Activated CD8-positive, alpha-beta memory T cell treated with anti-CD3 and anti-CD28 coated beads, Interleukin-2, amount 10 ng/mL, durations not matched to agents 7 days and 5 days (primary cell): ENCODE measurements around the gene PCSK6. TPM values are rescaled to one million over a fixed set of nuclear protein-coding genes. Genes with fewer than 3 reads are reported as not detected.

Experiments used
- ATAC-seq: fragments of 150-1000 bp; cut with Tn5 transposase; one replicate; pipeline ENCODE4 v1.10.0; 2021; ENCODE audit warnings: moderate library complexity
- CTCF ChIA-PET: fragments of 350-600 bp; sonication (Branson Sonifier 250); formaldehyde crosslinking; loops from one replicate; lab custom pipeline; 2021; ENCODE audit warnings: antibody characterized with exemption; lab: Charles Lee
- DNase-seq: peaks from one replicate; pipeline ENCODE4 v3.0.0-alpha.2; 2020
- H3K27ac Mint-ChIP-seq: one replicate; pipeline ENCODE4 v1.8.0; 2021; ENCODE audit warnings: mild to moderate bottlenecking, mixed read lengths
- H3K27me3 Mint-ChIP-seq: one replicate; pipeline ENCODE4 v1.8.0; 2021; ENCODE audit warnings: mixed read lengths
- H3K36me3 Mint-ChIP-seq: one replicate; pipeline ENCODE4 v1.8.0; 2021; ENCODE audit warnings: mild to moderate bottlenecking, mixed read lengths
- H3K4me1 Mint-ChIP-seq: one replicate; pipeline ENCODE4 v1.8.0; 2021; ENCODE audit warnings: mixed read lengths
- H3K4me3 Mint-ChIP-seq: one replicate; pipeline ENCODE4 v1.8.0; 2021; ENCODE audit warnings: mild to moderate bottlenecking, moderate library complexity, mixed read lengths
- H3K9me3 Mint-ChIP-seq: one replicate; pipeline ENCODE4 v1.8.0; 2022; ENCODE audit warnings: low read depth, mixed read lengths
- total RNA-seq, 2 experiments: library from RNA; stranded (reverse); gene quantifications; one replicate each; pipeline ENCODE4 v1.2.3, GENCODE V29; 2021

Gene PCSK6
- total RNA-seq, 2 experiments from 2014 or later = 0.44 to 1.5 TPM

DNA sequence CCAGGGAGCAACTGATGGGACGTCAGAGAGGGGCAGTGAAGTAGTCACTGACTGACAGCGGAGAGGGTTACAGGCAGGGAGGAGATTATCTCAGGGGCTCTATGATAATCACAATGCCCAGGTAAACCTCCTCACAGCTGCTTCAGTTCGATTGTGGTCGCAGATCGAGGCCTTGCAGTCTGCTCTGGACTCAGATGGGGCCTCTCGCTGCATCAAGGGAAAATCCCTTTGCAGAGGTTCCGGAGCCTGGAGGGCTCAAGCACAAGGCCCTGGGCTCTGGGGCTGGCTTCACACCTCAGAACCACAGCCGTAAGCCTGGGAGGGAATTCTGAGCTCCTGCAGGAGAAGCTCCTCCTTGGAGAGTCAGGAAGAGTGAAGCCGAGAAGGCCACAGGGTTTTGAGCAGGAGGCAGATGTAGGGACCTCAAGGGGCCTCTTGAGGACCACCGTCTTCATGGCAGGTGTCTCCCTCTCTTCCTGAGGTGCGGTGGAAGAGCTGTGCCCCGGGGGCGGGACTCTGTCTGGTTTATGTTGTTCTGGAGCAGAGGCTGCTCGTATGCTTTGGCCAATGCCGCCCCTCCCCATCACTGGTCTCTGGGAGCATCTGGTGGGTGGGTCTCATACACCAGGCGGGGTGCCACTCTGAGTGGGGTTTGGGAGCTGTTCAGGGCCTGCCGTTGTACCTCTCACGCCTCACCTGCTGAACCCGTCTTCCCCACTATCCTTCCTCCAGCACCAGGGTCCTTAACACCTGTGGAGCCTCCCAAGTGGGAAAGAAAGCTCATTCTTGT is 175.0 kb downstream of the PCSK6 start:
- H3K4me3 Mint-ChIP-seq = no peak overlapping the region
- CTCF ChIA-PET = interaction anchor here (1.0 kb wide), 2 partner anchors 19 to 27 kb away, joined by 3 read pairs; no protein-coding TSS in a partner anchor
- H3K4me1 Mint-ChIP-seq = peaks cover 2% of the 10 kb centered on the region
- DNase-seq = no peak
- H3K9me3 Mint-ChIP-seq = no peaks in the 10 kb centered on the region
- no peak overlapping the region for H3K27ac Mint-ChIP-seq
- ATAC-seq = no peak
- H3K36me3 Mint-ChIP-seq = no peaks in the 10 kb centered on the region
- H3K27me3 Mint-ChIP-seq = peaks cover 6% of the 10 kb centered on the region

DNA sequence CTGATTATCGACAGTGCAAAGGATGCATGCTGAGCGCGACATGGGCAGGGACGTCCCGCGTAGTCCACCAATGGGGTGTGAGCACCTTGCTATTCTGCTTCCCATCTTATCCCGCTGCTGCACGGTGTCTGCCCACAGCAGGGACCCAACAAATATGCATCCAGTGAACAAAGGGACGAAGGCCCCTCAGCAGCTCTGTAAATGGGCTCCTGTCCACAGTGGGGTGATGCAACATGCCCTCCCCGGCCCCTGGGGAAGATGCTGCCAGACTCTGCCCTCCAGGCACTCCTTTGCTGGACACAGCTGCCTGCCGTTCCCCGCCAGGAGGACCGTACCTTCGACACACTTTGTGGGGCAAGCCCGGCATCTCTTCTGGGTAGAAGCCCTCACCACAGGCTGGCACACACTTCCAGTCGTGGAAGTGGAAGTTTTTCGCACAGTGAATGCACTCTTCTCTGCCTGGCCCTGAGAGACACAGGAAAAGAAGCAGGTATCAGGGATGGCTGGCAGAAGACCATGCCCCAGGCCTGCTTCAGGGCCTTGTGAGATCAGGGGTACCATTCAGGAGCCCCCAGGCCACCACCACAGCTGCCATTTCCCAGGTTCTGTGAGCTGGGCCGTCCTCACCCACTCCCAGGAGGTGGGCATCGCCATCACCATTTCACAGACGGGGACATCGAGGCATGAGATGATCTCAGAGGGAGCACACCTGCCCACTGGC is 176.3 kb downstream of the PCSK6 start:
- CTCF ChIA-PET = interaction anchor here (1.0 kb wide), 1 partner anchor 25 kb away, joined by 3 read pairs; no protein-coding TSS in a partner anchor
- Mint-ChIP-seq H3K36me3 (no peaks in the 10 kb centered on the region), H3K9me3 (no peaks in the 10 kb centered on the region), H3K27me3 (peaks cover 2% of the 10 kb centered on the region), H3K4me1 (no peaks in the 10 kb centered on the region), H3K27ac (no peak overlapping the region), H3K4me3 (no peak overlapping the region)
- DNase-seq (no peak), ATAC-seq (no peak)

DNA sequence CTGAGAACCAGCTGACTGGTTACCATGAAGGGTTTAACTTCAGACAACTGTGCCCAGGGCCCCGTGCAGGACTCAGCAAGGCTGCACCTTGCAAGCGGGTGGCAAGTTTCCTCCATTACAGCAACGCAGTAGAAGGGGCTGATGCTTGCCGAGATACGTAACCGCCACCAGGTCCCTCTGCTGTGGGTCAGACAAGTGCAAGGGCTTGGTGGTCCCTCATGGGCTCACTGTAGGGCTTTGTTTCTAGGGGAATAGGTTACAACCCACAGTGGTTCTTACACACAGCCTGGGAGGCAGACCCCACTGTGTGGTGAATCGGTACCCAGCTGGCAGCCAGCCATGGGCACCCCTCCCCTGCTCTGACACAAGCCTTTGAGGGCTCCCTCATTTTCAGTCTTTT is 179.0 kb downstream of the PCSK6 start:
- no peaks in the 10 kb centered on the region for H3K36me3 Mint-ChIP-seq
- CTCF ChIA-PET = interaction anchor here (0.8 to 1.3 kb wide), 2 partner anchors 10 to 14 kb away, joined by 3 to 4 read pairs; no protein-coding TSS in a partner anchor
- H3K27ac Mint-ChIP-seq = no peak overlapping the region
- no peaks in the 10 kb centered on the region for H3K9me3 Mint-ChIP-seq
- H3K27me3 Mint-ChIP-seq = peaks cover under 1% of the 10 kb centered on the region
- DNase-seq = no peak
- no peaks in the 10 kb centered on the region for H3K4me1 Mint-ChIP-seq
- ATAC-seq = no peak
- no peak overlapping the region for H3K4me3 Mint-ChIP-seq

DNA sequence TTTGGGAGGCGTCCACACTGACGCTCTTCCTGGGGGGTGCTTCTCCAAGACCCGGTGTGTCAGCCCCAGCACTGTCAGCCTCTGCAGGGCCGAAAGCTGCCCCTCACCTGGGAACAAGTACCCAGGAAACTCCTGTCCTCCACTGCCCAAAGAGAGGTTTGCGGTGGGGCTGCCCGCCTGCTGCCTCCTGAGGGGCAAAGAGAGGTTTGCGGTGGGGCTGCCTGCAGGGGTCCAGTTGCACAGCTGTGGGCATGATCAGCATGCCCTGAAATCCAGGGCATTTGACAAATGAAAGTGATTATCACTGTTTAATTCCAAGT is 179.4 kb downstream of the PCSK6 start:
- no peak overlapping the region for H3K27ac Mint-ChIP-seq
- no peak for DNase-seq
- no peaks in the 10 kb centered on the region for H3K4me1 Mint-ChIP-seq
- H3K4me3 Mint-ChIP-seq = no peak overlapping the region
- CTCF ChIA-PET = interaction anchor here (0.8 to 1.3 kb wide), 2 partner anchors 11 to 14 kb away, joined by 3 to 4 read pairs; no protein-coding TSS in a partner anchor
- H3K27me3 Mint-ChIP-seq = no peaks in the 10 kb centered on the region
- no peaks in the 10 kb centered on the region for H3K9me3 Mint-ChIP-seq
- no peaks in the 10 kb centered on the region for H3K36me3 Mint-ChIP-seq
- no peak for ATAC-seq

DNA sequence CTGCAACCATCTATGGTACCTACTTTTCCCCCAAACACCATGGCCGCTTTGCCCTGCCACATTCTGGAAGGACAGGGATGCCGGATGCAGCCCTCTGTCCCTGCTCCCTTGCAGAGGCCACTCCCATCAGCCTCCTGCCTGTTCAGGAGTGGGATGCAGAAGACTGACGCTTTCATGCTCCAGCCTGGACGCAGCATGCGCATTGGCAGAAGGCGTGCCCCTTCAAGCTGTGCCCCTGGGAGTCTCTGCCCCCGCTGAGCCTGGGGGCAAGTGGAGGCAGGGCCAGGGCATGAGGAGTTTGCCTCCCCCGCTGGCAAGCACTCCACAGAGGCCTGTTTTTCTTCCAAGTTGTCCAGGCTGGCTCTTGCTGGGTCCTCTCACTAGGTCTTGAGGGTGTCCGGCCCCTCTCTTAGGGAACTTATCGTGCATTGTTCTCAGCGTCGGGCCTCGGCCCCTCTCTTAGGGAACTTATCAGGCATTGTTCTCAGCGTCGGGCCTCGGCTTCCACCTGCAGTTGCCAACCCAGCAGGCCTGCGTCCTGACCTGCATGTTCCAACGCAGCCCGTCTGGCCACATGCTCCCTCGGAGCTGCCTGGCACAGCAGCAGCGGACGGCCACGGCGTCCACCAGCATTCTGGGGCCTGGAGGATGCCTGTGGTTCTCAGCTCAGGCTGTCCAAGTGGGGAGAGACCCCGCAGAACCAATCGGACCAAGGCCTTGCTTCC is 179.9 kb downstream of the PCSK6 start:
- Mint-ChIP-seq H3K27me3 (no peaks in the 10 kb centered on the region), H3K4me3 (no peak overlapping the region), H3K4me1 (no peaks in the 10 kb centered on the region), H3K27ac (no peak overlapping the region), H3K9me3 (no peaks in the 10 kb centered on the region), H3K36me3 (no peaks in the 10 kb centered on the region)
- ATAC-seq (no peak), DNase-seq (no peak)
- CTCF ChIA-PET = interaction anchor here (0.8 to 1.3 kb wide), 2 partner anchors 11 to 13 kb away, joined by 3 to 4 read pairs; no protein-coding TSS in a partner anchor

DNA sequence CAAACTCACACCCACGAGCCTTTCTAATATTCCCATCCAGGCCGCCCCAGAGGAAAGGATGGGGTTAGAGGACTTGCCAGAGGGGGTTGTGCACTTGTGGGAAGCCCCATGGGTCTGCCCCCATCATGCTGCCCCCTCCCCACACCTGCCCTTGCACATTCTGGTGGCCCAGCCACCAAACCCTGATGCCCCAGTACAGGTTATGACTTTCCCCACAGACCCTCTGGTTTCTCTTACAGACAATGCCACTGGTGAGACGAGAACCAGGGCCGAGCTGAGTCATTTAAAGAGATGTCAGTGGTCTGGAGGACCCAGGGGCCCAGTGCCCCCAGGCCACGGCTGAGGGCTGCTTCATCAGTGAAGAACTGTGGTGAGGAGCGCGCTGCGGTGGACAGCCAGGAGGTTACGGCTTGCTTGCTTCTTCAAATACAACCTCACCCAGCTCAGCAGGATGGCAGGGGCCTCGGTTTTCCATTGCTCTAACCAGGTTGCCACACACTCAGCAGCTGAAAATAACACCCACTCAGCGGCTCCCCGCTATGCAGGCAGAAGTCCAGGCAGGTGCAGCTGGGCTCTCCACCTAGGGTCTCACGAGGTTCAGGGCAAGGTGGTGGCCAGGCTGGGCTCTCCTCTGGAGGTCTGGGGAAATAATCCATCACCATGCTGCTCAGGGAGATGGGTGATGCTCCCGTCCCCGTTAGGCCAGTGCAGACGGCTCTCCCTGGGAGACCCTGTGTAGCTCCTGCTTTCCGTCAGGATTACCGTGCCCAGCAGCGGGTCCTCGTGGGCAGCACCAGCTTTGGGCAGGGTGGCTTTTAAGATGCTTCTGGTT is 180.7 kb downstream of the PCSK6 start:
- ATAC-seq (peak; percentile 27), DNase-seq (no peak)
- Mint-ChIP-seq H3K4me1 (no peaks in the 10 kb centered on the region), H3K4me3 (no peak overlapping the region), H3K27ac (no peak overlapping the region), H3K27me3 (no peaks in the 10 kb centered on the region), H3K9me3 (no peaks in the 10 kb centered on the region), H3K36me3 (no peaks in the 10 kb centered on the region)
- CTCF ChIA-PET = interaction anchor here (2.2 kb wide), 1 partner anchor 12 kb away, joined by 5 read pairs; no protein-coding TSS in a partner anchor

DNA sequence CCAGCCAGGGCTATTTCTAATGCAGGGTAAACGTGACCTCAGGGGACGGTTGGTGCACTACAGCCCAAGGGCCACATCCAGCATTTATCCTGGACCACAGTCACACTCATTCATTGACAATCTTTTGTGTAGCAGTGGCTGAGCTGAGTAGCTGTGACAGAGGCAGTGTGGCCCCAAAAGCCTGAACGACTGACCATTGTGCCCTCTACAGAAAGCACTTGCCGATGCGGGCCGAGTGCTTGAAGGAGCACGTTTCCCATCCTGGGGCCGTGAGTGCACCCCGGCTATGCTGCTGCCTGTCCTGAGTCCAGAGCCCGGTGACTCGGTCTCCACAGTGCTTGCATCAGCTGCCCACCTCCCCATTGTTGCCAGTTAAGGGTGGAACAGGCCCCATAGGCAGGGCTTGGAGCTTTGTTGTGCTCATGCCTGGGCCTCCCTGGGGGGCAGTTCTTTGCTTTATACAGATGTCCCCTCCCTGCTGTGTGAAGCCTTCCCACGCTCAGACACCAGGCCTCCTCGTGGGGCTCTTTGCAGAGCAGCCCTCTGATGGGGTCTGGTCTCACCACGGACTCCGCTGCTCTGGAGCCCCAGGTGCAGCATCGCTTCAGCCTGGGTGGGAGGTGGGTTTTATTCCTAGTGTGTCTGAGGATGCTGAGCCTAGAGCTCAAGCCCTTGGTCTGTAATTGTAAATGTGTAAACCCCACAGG is 181.5 kb downstream of the PCSK6 start:
- no peak for ATAC-seq
- Mint-ChIP-seq H3K4me3 (no peak overlapping the region), H3K9me3 (no peaks in the 10 kb centered on the region), H3K36me3 (no peaks in the 10 kb centered on the region), H3K27ac (no peak overlapping the region), H3K4me1 (no peaks in the 10 kb centered on the region), H3K27me3 (no peaks in the 10 kb centered on the region)
- CTCF ChIA-PET = interaction anchor here (2.2 kb wide), 1 partner anchor 13 kb away, joined by 5 read pairs; no protein-coding TSS in a partner anchor
- no peak for DNase-seq

DNA sequence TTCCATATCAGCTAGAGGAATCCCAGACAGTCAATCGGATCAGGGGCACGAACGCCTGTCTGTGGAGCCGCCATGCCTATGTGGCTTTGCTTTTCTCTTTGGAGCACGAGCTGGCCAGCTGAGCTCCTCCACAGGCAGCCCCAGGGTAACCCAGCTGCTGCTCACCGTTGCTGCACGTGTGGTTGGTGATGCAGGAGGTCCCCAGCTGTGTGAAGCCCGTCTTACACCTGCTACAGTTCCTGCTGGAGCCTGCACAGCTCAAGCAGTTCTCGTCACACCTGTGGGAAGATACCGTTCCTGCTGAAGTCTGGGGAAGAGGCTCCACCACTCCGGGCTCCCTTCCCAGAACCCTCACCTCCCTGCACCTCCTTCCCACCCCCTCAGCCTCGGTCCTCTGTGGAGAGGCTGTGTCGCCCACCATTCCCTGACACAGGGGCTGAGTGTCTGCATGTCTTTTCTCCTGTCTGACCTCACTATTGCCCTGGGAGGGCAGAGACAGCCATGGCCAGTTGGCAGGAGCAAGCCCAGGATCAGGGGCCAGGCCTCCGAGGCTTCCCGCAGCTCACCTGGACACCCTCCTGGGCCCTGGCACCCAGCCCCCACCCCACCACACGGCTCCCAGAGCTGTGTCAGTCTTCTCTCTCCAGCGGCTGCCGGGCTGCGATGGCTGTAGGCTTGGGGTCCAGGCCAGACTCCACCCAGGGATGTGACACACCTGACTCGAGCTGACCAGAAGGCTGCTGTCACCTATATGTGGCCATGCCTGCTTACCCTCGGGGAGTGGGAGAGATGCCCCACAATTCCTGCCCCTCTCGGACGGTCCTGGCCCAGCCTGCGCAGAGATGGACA is 182.2 kb downstream of the PCSK6 start:
- Mint-ChIP-seq H3K9me3 (no peaks in the 10 kb centered on the region), H3K27me3 (no peaks in the 10 kb centered on the region), H3K4me1 (no peaks in the 10 kb centered on the region), H3K4me3 (no peak overlapping the region), H3K36me3 (no peaks in the 10 kb centered on the region), H3K27ac (no peak overlapping the region)
- ATAC-seq (no peak), DNase-seq (no peak)
- CTCF ChIA-PET = interaction anchor here (0.9 to 2.2 kb wide), 3 partner anchors 14 to 195 kb away, joined by 3 to 5 read pairs (median 4); no protein-coding TSS in a partner anchor

DNA sequence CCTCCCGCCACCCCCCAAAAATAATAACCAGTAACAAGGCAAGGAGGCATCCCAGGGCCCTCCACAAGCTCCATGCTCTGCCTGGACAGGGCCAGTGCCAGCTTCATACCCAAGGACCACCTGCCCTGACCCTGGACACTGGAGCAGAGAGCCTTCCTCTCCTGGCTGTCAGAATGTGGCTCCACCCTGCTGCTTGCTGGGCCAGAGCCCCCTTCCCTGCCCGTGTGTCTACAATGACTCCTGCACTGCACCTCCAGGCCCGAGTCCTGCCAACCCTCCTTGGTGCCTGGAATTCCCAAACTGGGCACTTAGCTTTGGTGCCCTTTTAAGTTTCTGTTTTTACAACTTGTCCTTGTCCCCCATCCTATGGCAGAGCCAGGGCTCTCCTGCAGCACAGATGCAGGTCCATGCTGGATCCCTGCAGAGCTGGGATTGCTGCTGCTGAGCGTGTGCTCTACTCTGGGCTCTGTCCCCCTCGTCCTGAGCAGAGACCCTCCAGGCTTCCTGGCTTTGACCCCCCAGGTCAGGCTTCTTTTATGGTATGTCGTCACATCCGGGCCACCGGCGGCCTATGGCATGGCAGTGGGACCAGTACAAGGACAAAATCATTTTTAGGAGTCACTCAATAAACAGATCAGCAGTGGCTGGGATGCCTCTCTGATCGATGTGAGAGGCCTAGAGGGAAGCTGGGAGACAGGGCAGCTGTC is 183.0 kb downstream of the PCSK6 start:
- no peaks in the 10 kb centered on the region for H3K4me1 Mint-ChIP-seq
- H3K9me3 Mint-ChIP-seq = no peaks in the 10 kb centered on the region
- ATAC-seq = no peak
- DNase-seq = no peak
- CTCF ChIA-PET = interaction anchor here (0.9 to 2.1 kb wide), 3 partner anchors 14 to 195 kb away, joined by 3 to 9 read pairs (median 4); no protein-coding TSS in a partner anchor
- H3K4me3 Mint-ChIP-seq = no peak overlapping the region
- no peaks in the 10 kb centered on the region for H3K36me3 Mint-ChIP-seq
- H3K27ac Mint-ChIP-seq = peak overlapping the region; percentile 49
- no peaks in the 10 kb centered on the region for H3K27me3 Mint-ChIP-seq

DNA sequence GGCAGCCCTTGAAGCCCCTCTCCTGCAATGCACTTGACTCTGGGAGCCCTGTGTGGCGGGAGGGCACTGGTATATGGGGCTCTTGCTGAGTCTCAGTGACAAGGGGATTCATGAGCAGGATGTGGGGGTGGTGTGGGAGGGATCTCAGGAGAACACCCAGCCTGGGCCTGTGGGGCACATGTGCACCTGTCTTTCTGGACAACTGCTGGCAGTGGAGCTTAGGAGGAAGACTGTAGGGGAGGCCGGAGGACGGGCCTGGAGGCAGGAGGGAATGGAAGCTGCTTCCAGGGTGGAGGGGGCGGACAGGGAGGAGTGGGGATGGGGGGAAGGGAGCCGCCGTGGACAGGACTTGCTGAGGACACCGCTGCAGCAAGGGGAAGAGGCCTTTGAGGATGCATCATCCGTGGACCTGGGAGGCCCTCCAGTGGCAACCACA is 183.7 kb downstream of the PCSK6 start:
- Mint-ChIP-seq H3K4me1 (no peaks in the 10 kb centered on the region), H3K27me3 (no peaks in the 10 kb centered on the region), H3K36me3 (no peaks in the 10 kb centered on the region), H3K9me3 (no peaks in the 10 kb centered on the region), H3K27ac (no peak overlapping the region), H3K4me3 (no peak overlapping the region)
- no peak for ATAC-seq
- CTCF ChIA-PET = interaction anchor here (0.9 to 2.1 kb wide), 3 partner anchors 14 to 196 kb away, joined by 3 to 9 read pairs (median 3); no protein-coding TSS in a partner anchor
- DNase-seq = no peak

DNA sequence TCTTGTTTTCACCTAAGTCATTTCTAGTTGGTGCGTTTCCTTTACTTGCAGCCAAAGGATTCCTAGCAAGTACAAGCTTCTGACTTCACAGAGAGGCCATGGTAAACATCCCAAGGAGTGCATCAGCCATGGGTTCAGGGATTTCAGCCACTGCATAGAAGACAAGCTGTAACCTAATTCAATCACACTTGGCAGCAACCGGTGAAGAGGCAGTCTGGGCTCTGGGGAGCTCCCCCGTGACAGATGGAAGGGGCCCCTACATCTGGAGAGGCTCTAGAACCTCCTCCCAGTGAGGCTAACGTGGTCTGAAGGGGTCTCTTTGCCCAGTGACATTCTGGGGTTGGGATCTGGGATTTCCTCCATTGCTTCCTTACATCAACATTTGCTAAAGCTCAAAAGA is 186.1 kb downstream of the PCSK6 start:
- no peak overlapping the region for H3K27ac Mint-ChIP-seq
- ATAC-seq = no peak
- no peaks in the 10 kb centered on the region for H3K4me1 Mint-ChIP-seq
- CTCF ChIA-PET = interaction anchor here (1.0 to 7.4 kb wide), 6 partner anchors 9 to 339 kb away, joined by 3 to 40 read pairs (median 4); partner anchors contain the start of gene SNRPA1
- no peaks in the 10 kb centered on the region for H3K9me3 Mint-ChIP-seq
- no peaks in the 10 kb centered on the region for H3K36me3 Mint-ChIP-seq
- DNase-seq = no peak
- no peaks in the 10 kb centered on the region for H3K27me3 Mint-ChIP-seq
- no peak overlapping the region for H3K4me3 Mint-ChIP-seq
